Endothelial cell of umbilical vein (primary cell): Measurements from ENCODE around the gene XRN2. TPM values are rescaled to one million over a fixed set of nuclear protein-coding genes. Genes with fewer than 3 reads are reported as not detected.

Source experiments
- Bru-seq: library from RNA; stranded (reverse); fragments of 400-500 nt; gene quantifications from one replicate; lab custom pipeline; 2021; lab: Mats Ljungman, UMichigan
- BruChase-seq, 2 experiments: library from RNA; stranded (reverse); fragments of 400-500 nt; gene quantifications; one replicate each; lab custom pipeline; 2021; lab: Mats Ljungman, UMichigan
- BruUV-seq: library from RNA; stranded (reverse); fragments of 400-500 nt; replicated peaks from 2 replicates; lab custom pipeline; 2021; lab: Mats Ljungman, UMichigan
- CTCF ChIA-PET: fragments of 300-600, 350-600 bp; sonication (Branson Sonifier 250); formaldehyde crosslinking; loops from one replicate; lab custom pipeline; 2021; ENCODE audit warnings: antibody characterized with exemption, inconsistent platforms; lab: Charles Lee
- POLR2A ChIA-PET: fragments of 300-600, 350-600 bp; sonication (Branson Sonifier 250); formaldehyde crosslinking; loops from one replicate; lab custom pipeline; 2021; ENCODE audit warnings: antibody characterized with exemption, inconsistent platforms; lab: Charles Lee
- DNase-seq: peaks from one replicate; pipeline ENCODE4 v3.0.0-alpha.2; 2011; ENCODE audit warnings: low read depth, low spot score
- FAIRE-seq: peaks from 2 replicates; lab custom pipeline; 2011; peaks lifted over from hg19 to GRCh38; lab: Jason Lieb, UNC
- H2AFZ ChIP-seq: 2 replicates; pipeline ENCODE4 v1.6.0; 2012; ENCODE audit warnings: low read depth, low read length, control low read depth, inconsistent platforms
- H3K27ac ChIP-seq: 2 replicates; pipeline ENCODE4 v1.5.1; 2011; ENCODE audit warnings: low read depth, mild to moderate bottlenecking, control low read depth, low read length, moderate library complexity; ENCODE audit not compliant: insufficient read depth
- H3K27me3 ChIP-seq, 2 experiments: 2 replicates each; pipeline versions ENCODE4 v1.6.0 to v1.6.1; 2011; ENCODE audit warnings: low read length in 2 of 2, mixed read lengths in 1 of 2; ENCODE audit not compliant: control insufficient read depth in 2 of 2, insufficient read depth in 2 of 2
- H3K36me3 ChIP-seq, 2 experiments: 2 replicates in 1 of 2; 3 replicates in 1 of 2; pipeline ENCODE4 v1.5.1; 2011; ENCODE audit warnings: low read length in 2 of 2, mild to moderate bottlenecking in 1 of 2, moderate library complexity in 1 of 2; ENCODE audit not compliant: control insufficient read depth in 2 of 2, insufficient read depth in 2 of 2; ENCODE audit errors: extremely low read depth in 1 of 2
- H3K4me1 ChIP-seq: 3 replicates; pipeline ENCODE4 v1.5.1; 2011; ENCODE audit warnings: mild to moderate bottlenecking, low read length; ENCODE audit not compliant: control insufficient read depth, insufficient read depth; ENCODE audit errors: extremely low read depth
- H3K4me2 ChIP-seq: 2 replicates; pipeline ENCODE4 v1.6.1; 2011; ENCODE audit warnings: low read length, control low read depth, mixed read lengths; ENCODE audit not compliant: insufficient read depth
- H3K4me3 ChIP-seq, 3 experiments: fragments of 200-600 bp in 1 of 3; sonication (generic), shearing (Covaris generic) in 1 of 3; replicated peaks in 1 of 3; 2 replicates each; pipeline ENCODE4 v1.5.1; 2011 to 2016; ENCODE audit warnings: control low read depth in 3 of 3, low read length in 3 of 3, mild to moderate bottlenecking in 2 of 3, inconsistent platforms in 1 of 3, low read depth in 1 of 3, moderate library complexity in 1 of 3; ENCODE audit not compliant: insufficient read depth in 1 of 3
- H3K79me2 ChIP-seq: 2 replicates; pipeline ENCODE4 v1.6.0; 2012; ENCODE audit warnings: low read length, inconsistent platforms; ENCODE audit not compliant: control insufficient read depth, insufficient read depth
- H3K9ac ChIP-seq: replicated peaks from 2 replicates; pipeline ENCODE3; 2011; ENCODE audit warnings: low read length, control low read depth; ENCODE audit not compliant: insufficient read depth; ENCODE audit errors: extremely low read depth
- H3K9me1 ChIP-seq: replicated peaks from 3 replicates; pipeline ENCODE4 v1.6.0; 2011; ENCODE audit warnings: mild to moderate bottlenecking, low read length; ENCODE audit not compliant: control insufficient read depth, insufficient read depth; ENCODE audit errors: extremely low read depth
- H3K9me3 ChIP-seq: replicated peaks from 2 replicates; pipeline ENCODE4 v1.5.1; 2012; ENCODE audit warnings: low read length, inconsistent platforms; ENCODE audit not compliant: control insufficient read depth, insufficient read depth
- H4K20me1 ChIP-seq: replicated peaks from 2 replicates; pipeline ENCODE3; 2011; ENCODE audit warnings: mild to moderate bottlenecking, low read length; ENCODE audit not compliant: control insufficient read depth, insufficient read depth; ENCODE audit errors: extremely low read depth
- EZH2 ChIP-seq: IDR thresholded peaks from 2 replicates; pipeline ENCODE4 v1.6.1; 2012; ENCODE audit warnings: borderline replicate concordance, low read depth, mild to moderate bottlenecking, moderate library complexity, low read length, inconsistent platforms; ENCODE audit not compliant: severe bottlenecking
- FOS ChIP-seq: IDR thresholded peaks from 2 replicates; pipeline ENCODE4 v1.6.1; 2011; ENCODE audit warnings: mild to moderate bottlenecking, low read length, moderate library complexity, borderline replicate concordance; ENCODE audit not compliant: insufficient read depth
- GATA2 ChIP-seq: IDR thresholded peaks from 2 replicates; pipeline ENCODE4 v1.7.0; 2011; ENCODE audit warnings: low read depth, mild to moderate bottlenecking, moderate library complexity, mixed read lengths, low read length; ENCODE audit not compliant: insufficient read length, insufficient read depth
- JUN ChIP-seq: IDR thresholded peaks from 2 replicates; pipeline ENCODE4 v1.6.1; 2011; ENCODE audit warnings: borderline replicate concordance, low read depth; ENCODE audit not compliant: insufficient read length, insufficient read depth
- MYC ChIP-seq: IDR thresholded peaks from one replicate; pipeline ENCODE4 v1.6.1; 2011; ENCODE audit warnings: mild to moderate bottlenecking, low read depth, low read length
- POLR2A ChIP-seq: IDR thresholded peaks from 2 replicates; pipeline ENCODE4 v1.6.1; 2012; ENCODE audit warnings: low read depth, mild to moderate bottlenecking, control low read depth, low read length
- POLR2AphosphoS5 ChIP-seq: IDR thresholded peaks from 2 replicates; pipeline ENCODE4 v1.6.1; 2012; ENCODE audit warnings: low read depth, mild to moderate bottlenecking, control low read depth, low read length, moderate library complexity; ENCODE audit not compliant: insufficient read depth
- dilution Hi-C: fragments of 300-500 bp; cut with MboI; formaldehyde crosslinking; loops from one replicate; pipeline ENCODE4 v1.15.0; 2019; ENCODE audit warnings: low sequenced_read_pairs; ENCODE audit not compliant: extremely low pct_ligation_motif_present
- intact Hi-C: fragments of 100-400 bp; cut with micrococcal nuclease; formaldehyde crosslinking; loops from one replicate; pipeline ENCODE4 v1.10.0; 2022
- long read RNA-seq: library from polyadenylated mRNA; stranded (forward); transcript quantifications from one replicate; pipeline ENCODE4 v2.0.0, GENCODE V29; 2021
- polyA minus RNA-seq, 3 experiments: library from RNA; depleted of rRNA, polyadenylated mRNA; stranded (reverse); fragments of >200 nt; gene quantifications; 1 replicate in 1 of 3; 2 replicates in 2 of 3; pipeline ENCODE4 v1.2.3, GENCODE V29; 2011
- polyA plus RNA-seq, 4 experiments: library from polyadenylated mRNA; depleted of rRNA in 3 of 4; stranded (reverse) in 3 of 4; unstranded in 1 of 4; fragments of >200 nt; gene quantifications; 2 replicates each; pipeline versions ENCODE4 v1.2.1 to v1.2.3, GENCODE V29; 2011 to 2012; ENCODE audit warnings: missing spikeins in 1 of 4
- total RNA-seq: library from RNA; stranded (reverse); gene quantifications from 2 replicates; pipeline ENCODE4 v1.2.3, GENCODE V29; 2021
- TF ChIP-seq, protein P1 (sequence below): IDR thresholded peaks from 2 replicates; pipeline ENCODE4 v1.6.1; 2011; ENCODE audit not compliant: insufficient read depth, insufficient read length
- TF ChIP-seq, protein P2 (sequence below), 2 donors: IDR thresholded peaks; 1 replicate in 1 of 2; 2 replicates in 1 of 2; pipeline ENCODE4 v1.5.1; 2011; ENCODE audit warnings: low read length in 2 of 2, mild to moderate bottlenecking in 2 of 2, moderate library complexity in 2 of 2, control low read depth in 1 of 2, inconsistent platforms in 1 of 2, low read depth in 1 of 2; ENCODE audit not compliant: insufficient read depth in 1 of 2; ENCODE audit errors: extremely low read depth in 1 of 2

XRN2 gene, protein sequence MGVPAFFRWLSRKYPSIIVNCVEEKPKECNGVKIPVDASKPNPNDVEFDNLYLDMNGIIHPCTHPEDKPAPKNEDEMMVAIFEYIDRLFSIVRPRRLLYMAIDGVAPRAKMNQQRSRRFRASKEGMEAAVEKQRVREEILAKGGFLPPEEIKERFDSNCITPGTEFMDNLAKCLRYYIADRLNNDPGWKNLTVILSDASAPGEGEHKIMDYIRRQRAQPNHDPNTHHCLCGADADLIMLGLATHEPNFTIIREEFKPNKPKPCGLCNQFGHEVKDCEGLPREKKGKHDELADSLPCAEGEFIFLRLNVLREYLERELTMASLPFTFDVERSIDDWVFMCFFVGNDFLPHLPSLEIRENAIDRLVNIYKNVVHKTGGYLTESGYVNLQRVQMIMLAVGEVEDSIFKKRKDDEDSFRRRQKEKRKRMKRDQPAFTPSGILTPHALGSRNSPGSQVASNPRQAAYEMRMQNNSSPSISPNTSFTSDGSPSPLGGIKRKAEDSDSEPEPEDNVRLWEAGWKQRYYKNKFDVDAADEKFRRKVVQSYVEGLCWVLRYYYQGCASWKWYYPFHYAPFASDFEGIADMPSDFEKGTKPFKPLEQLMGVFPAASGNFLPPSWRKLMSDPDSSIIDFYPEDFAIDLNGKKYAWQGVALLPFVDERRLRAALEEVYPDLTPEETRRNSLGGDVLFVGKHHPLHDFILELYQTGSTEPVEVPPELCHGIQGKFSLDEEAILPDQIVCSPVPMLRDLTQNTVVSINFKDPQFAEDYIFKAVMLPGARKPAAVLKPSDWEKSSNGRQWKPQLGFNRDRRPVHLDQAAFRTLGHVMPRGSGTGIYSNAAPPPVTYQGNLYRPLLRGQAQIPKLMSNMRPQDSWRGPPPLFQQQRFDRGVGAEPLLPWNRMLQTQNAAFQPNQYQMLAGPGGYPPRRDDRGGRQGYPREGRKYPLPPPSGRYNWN
- total RNA-seq: 62.5 and 66.6 TPM in 2 replicates
- polyA plus RNA-seq: 25.4 and 32.3 TPM in 2 replicates
- 44.0 and 49.3 TPM in 2 replicates for polyA plus RNA-seq (2011; cell fraction: cytosol; rRNA removed)
- polyA plus RNA-seq (2011; cell fraction: nucleus; rRNA removed): 60.5 and 68.3 TPM in 2 replicates
- polyA plus RNA-seq (2012): 57.0 and 78.8 TPM in 2 replicates
- polyA minus RNA-seq: 38.2 and 39.4 TPM in 2 replicates
- 14.1 TPM for polyA minus RNA-seq (2011; cell fraction: cytosol; rRNA and poly(A)+ RNA removed)
- polyA minus RNA-seq (2011; cell fraction: nucleus; rRNA and poly(A)+ RNA removed): 30.7 and 38.6 TPM in 2 replicates
- Bru-seq, nascent RNA: percentile 95 among the genes with signal in this experiment
- percentile 88 among the genes with signal in this experiment for BruChase-seq, experiment 1, labeled RNA remaining after a 6-hour chase
- BruChase-seq, experiment 2, labeled RNA remaining after a 2-hour chase: percentile 94 among the genes with signal in this experiment
- long read RNA-seq, transcript XRN2-201 (30 exons, 3,437 nt): major isoform, 122 of 160 reads
- long read RNA-seq, partial matches to known transcripts: 8 of 160 reads
- long read RNA-seq, other reads (novel, unspliced or antisense): 30 of 160 reads

DNA sequence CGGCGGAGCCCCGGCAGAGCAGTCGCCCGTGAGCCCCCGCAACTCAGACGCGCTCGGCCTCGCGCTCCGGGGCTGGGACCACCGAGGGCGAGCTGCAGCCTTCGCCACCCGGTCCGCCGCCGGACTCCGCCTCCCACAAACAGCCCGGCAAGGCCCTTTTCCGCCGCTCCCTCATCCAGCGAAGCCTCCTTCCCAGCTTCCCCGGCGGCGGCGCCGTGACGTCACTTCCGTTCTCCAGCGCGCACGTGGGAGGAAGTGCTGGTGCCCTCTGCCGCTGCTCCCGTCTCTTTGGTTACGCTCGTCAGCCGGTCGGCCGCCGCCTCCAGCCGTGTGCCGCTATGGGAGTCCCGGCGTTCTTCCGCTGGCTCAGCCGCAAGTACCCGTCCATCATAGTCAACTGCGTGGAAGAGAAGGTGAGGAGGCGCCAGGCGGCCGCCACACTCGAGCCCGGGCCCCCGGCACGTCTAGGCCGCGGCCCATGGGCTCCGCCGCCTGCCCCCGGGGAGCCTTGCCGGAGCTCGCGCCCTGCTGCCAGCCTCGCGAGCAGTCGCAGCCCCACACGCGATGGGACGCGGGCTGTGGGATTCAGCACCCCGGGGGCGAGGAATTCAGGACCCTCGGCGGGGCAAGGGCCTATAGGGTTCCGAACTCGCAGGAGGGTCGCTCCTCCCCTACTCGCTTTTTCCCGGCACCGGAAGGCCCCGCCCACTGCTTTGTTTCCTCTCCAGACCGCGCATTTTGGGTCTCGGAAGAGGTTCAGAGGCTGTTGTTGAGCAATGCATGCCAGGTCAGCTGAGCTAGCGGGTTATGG lies at the start of gene XRN2:
Gene XRN2, plus strand, starts transcription at position 271 of the 811 bp plus-strand sequence. Its CDS starts 68 bp downstream, at position 339.
- peak; percentile 91 for FAIRE-seq
- Histone ChIP-seq H4K20me1 (no peaks in the 10 kb centered on the region), H3K4me3 (peak within 1 kb of the TSS; percentile 34 to 94 (median 89)), H3K4me2 (peak within 1 kb of the TSS; percentile 99), H3K36me3 (no peaks in the 10 kb centered on the region), H3K27me3 (peaks cover 6 to 12% of the 10 kb centered on the region in 2 experiments), H2AFZ (peak within 1 kb of the TSS; percentile 80), H3K9me3 (no peaks in the 10 kb centered on the region), H3K27ac (peak within 1 kb of the TSS; percentile 92), H3K79me2 (peaks cover 41% of the 10 kb centered on the region), H3K4me1 (peaks cover 15% of the 10 kb centered on the region), H3K9me1 (no peaks in the 10 kb centered on the region), H3K9ac (peak within 1 kb of the TSS; percentile 95)
- intact Hi-C loops: loop anchor here (1.0 to 10.0 kb wide), 5 partner anchors 20 to 1782 kb away; partner anchors contain the start of genes CD93 and KIZ
- ChIA-PET POLR2A (interaction anchor here (0.6 to 1.5 kb wide), 2 partner anchors 41 to 932 kb away, joined by 5 read pairs; no protein-coding TSS in a partner anchor), CTCF (interaction anchor here (1.0 to 1.8 kb wide), 5 partner anchors 9 to 202 kb away, joined by 3 to 8 read pairs (median 6); no protein-coding TSS in a partner anchor)
- peak; percentile 95 for DNase-seq
- BruUV-seq: no TSS peak
- TF ChIP-seq, protein P1, sequence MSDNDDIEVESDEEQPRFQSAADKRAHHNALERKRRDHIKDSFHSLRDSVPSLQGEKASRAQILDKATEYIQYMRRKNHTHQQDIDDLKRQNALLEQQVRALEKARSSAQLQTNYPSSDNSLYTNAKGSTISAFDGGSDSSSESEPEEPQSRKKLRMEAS: peak; percentile 98
- TF ChIP-seq MYC (peak; percentile 94), GATA2 (no peak), EZH2 (no peak), POLR2AphosphoS5 (peak; percentile 95), JUN (peak; percentile 22), FOS (peak; percentile 17), POLR2A (peak; percentile 93)
- TF ChIP-seq, protein P2, sequence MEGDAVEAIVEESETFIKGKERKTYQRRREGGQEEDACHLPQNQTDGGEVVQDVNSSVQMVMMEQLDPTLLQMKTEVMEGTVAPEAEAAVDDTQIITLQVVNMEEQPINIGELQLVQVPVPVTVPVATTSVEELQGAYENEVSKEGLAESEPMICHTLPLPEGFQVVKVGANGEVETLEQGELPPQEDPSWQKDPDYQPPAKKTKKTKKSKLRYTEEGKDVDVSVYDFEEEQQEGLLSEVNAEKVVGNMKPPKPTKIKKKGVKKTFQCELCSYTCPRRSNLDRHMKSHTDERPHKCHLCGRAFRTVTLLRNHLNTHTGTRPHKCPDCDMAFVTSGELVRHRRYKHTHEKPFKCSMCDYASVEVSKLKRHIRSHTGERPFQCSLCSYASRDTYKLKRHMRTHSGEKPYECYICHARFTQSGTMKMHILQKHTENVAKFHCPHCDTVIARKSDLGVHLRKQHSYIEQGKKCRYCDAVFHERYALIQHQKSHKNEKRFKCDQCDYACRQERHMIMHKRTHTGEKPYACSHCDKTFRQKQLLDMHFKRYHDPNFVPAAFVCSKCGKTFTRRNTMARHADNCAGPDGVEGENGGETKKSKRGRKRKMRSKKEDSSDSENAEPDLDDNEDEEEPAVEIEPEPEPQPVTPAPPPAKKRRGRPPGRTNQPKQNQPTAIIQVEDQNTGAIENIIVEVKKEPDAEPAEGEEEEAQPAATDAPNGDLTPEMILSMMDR (IDR thresholded peaks at IDR 0.05; ENCODE audit: extremely low read depth in 1 of 2, insufficient read depth in 1 of 2, low read depth in 1 of 2, low read length in 2 of 2): no peak
- dilution Hi-C loops: no loop called here
